Thymus (tissue), 11 donors: ENCODE results near the gene JAG1. TPM values are rescaled to one million over a fixed set of nuclear protein-coding genes. Genes with fewer than 3 reads are reported as not detected.

ENCODE experiments used
- DNase-seq, 9 donors: peaks; one replicate each; pipeline ENCODE4 v3.0.0-alpha.2; 2013; ENCODE audit warnings: low spot score in 9 of 9, low read depth in 6 of 9, missing footprints in 1 of 9
- H3K27ac ChIP-seq, 2 donors: one replicate each; pipeline ENCODE4 v1.5.1; 2013; ENCODE audit warnings: control low read depth in 1 of 2, low read depth in 1 of 2, low read length in 1 of 2, mild to moderate bottlenecking in 1 of 2, moderate library complexity in 1 of 2
- H3K27me3 ChIP-seq, 2 donors: one replicate each; pipeline ENCODE4 v1.5.1; 2013; ENCODE audit warnings: low read length in 1 of 2; ENCODE audit not compliant: control insufficient read depth in 2 of 2, insufficient read depth in 1 of 2
- H3K36me3 ChIP-seq, 2 donors: one replicate each; pipeline ENCODE4 v1.5.1; 2013; ENCODE audit warnings: low read length in 1 of 2, mild to moderate bottlenecking in 1 of 2, moderate library complexity in 1 of 2; ENCODE audit not compliant: control insufficient read depth in 2 of 2, insufficient read depth in 2 of 2
- H3K4me1 ChIP-seq, 2 donors: one replicate each; pipeline ENCODE4 v1.5.1; 2013; ENCODE audit warnings: low read length in 2 of 2; ENCODE audit not compliant: control insufficient read depth in 2 of 2, insufficient read depth in 2 of 2
- H3K4me3 ChIP-seq, 2 donors: one replicate each; pipeline ENCODE4 v1.5.1; 2013; ENCODE audit warnings: low read length in 2 of 2, control low read depth in 1 of 2, mild to moderate bottlenecking in 1 of 2
- H3K9me3 ChIP-seq, 2 donors: one replicate each; pipeline ENCODE4 v1.5.1; 2013; ENCODE audit warnings: low read length in 1 of 2, mild to moderate bottlenecking in 1 of 2; ENCODE audit not compliant: control insufficient read depth in 2 of 2, insufficient read depth in 1 of 2
- WGBS: extraction: QIAGEN DNeasy Blood & Tissue Kit; methylation state at CpG from one replicate; pipeline ENCODE4 v1.1.7; 2013; 5-methylcytosine and 5-hydroxymethylcytosine counted together
- polyA plus RNA-seq: library from polyadenylated mRNA; stranded (reverse); fragments of 200-250 nt; gene quantifications from one replicate; pipeline ENCODE4 v1.2.3, GENCODE V29; 2013
- total RNA-seq: library from RNA; stranded (reverse); fragments of 120-200 nt; gene quantifications from one replicate; pipeline ENCODE4 v1.2.4, GENCODE V29; 2013
- donor health status: healthy.

The JAG1 gene
- total and polyA plus RNA-seq, 2 donors = 8.1 to 18.4 TPM

DNA sequence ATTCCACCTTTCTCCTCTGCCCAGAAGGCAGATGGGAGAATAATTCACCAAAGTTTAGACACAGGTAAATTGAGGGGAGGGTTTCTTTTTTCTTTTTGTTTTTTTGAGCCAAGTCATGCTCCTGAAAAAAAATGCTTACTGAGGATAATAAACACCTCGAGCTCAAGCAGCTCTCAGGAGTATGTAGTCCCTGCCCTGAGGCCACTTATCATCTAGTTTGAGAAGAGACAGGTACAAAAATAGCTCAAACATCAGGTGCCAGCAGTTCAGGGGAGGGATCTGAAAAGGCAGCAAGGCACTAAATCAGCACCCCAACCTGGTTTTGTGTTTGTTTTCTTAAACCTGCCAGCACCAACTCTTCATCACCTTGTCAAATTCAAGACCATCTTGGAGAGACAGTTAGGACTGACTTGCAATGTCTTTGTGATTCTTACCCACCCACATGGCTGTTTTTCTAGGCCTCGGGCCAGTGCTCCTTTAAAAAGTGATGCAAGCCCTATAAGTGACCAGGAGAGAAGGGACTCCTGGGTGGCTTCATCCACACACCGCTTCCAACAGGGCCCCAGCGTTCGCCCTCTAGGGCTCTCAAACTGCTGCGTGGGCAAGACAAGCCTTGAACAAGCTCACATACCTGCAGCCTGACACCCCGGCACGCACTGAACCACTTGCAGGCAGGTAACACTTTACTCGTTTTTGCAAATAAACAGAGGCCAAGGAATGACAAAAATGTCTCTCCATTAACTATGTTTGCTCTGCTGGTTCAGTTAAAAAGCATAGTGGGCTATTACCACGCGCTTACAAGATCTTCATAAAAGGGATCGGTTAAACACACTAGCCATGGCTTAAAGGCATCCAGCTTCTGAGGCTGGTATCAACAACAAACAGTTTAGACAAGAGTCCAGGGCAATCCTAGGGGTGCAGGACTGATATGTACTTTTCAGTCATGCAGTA lies 13.9 kb downstream of the JAG1 start:
- 92% methylated on average over 12 of the region's 12 CpGs for WGBS

DNA sequence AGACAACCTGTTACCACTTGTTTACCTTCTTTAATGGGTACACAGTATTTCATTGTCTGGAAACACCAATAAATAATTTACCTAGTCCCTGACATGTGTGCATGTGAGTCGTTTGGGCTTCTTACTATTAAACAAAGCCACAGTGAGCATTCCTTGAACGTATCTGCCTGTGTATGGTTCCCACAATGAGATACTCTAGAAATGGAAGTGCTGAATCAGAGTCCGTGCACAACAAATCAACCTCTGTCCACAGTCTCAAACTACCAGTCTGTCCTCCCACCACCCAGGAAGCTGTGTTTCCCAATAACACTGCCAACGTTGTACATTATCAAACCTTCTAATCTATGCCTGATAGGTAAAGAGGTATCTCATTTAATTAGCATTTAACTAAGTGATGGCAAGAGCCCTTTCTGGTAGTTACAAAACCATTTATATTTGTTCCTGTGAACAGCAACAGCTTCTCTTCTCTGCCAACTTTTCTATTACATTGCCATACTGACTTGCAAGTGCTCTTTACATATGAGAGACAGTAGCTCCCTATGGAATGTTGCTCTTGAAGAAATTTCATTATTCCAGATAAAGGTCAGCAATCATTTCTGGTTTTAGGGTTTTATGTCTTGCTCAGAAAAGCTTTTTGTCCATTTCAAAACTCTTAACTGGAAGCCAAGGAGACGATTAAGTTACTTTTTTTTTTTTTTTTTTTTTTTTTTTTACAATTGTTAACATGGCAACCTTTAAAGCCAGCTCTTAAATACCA lies 14.7 kb downstream of the JAG1 start:
- no peak overlapping the region for H3K4me3 ChIP-seq
- DNase-seq = no peak
- H3K27me3 ChIP-seq = no peaks in the 10 kb centered on the region
- H3K9me3 ChIP-seq = no peaks in the 10 kb centered on the region
- no peak overlapping the region for H3K27ac ChIP-seq
- no peaks in the 10 kb centered on the region for H3K36me3 ChIP-seq
- H3K4me1 ChIP-seq = no peaks in the 10 kb centered on the region
- 90% methylated on average over 5 of the region's 5 CpGs for WGBS

More for the DNA sequence above, 13.9 kb downstream of the JAG1 start:
- no peak for DNase-seq
- H3K36me3 ChIP-seq = no peaks in the 10 kb centered on the region
- no peak overlapping the region for H3K4me3 ChIP-seq
- peaks cover 0 to 3% of the 10 kb centered on the region in 2 donors for H3K4me1 ChIP-seq
- H3K27me3 ChIP-seq = no peaks in the 10 kb centered on the region
- no peaks in the 10 kb centered on the region for H3K9me3 ChIP-seq
- no peak overlapping the region for H3K27ac ChIP-seq

DNA sequence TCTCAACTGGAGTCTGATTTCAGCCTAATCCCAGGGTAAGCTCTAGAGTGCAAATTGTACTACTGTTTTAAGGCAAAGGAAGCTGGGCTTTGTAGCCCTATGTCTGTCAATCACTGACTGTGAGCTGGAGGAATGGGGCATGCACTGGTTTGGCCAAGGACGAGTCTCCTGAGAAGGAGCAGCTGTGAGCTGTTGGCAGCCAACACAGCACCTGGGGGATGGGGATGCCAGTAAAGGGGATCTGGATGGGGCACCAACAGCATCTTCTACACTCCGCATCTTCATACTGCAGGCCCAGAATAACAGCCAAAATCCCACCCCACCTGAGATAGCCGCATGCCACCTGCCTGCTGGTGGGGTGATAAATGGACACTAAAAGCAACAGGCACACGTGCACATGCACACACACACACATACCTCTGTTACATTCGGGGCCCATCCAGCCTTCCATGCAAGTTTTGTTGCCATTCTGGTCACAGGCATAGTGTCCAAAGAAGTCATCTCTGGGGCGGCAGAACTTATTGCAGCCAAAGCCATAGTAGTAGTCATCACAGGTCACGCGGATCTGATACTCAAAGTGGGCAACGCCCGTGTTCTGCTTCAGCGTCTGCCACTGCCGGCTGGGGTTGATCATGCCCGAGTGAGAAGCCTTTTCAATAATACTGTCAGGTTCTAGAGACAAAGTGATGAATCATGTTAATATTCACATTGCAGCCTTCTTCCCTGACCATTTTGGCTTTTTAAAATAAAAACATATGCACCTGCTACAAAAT lies 15.6 kb downstream of the JAG1 start:
- WGBS = 94% methylated on average over 13 of the region's 13 CpGs
- H3K4me3 ChIP-seq = no peak overlapping the region
- no peaks in the 10 kb centered on the region for H3K9me3 ChIP-seq
- no peaks in the 10 kb centered on the region for H3K27me3 ChIP-seq
- H3K27ac ChIP-seq = no peak overlapping the region
- DNase-seq = no peak
- H3K4me1 ChIP-seq = no peaks in the 10 kb centered on the region
- no peaks in the 10 kb centered on the region for H3K36me3 ChIP-seq

DNA sequence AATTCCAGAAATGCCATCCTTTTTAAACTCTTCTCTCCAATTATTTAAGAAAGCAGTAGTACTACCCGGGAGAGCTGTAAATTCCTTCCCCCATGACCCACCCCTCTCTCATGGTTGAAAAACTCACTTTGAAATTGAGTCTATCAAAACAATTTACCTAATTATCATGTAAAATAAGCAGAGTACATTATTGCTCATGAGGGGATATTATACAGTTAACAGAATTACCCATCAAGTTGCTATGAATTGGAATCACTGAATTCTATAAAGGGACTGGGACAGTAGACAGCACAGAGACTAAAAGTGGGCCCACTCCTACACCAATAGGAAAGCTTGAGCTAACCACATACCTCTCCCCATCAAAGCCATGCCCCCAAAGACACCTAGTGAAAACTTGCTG lies 16.3 kb downstream of the JAG1 start:
- no peaks in the 10 kb centered on the region for H3K27me3 ChIP-seq
- H3K4me1 ChIP-seq = peaks cover 0 to 6% of the 10 kb centered on the region in 2 donors
- H3K9me3 ChIP-seq = no peaks in the 10 kb centered on the region
- no peak for DNase-seq
- WGBS = 97% methylated on average over 1 of the region's 1 CpG
- no peak overlapping the region for H3K27ac ChIP-seq
- H3K4me3 ChIP-seq = no peak overlapping the region
- H3K36me3 ChIP-seq = no peaks in the 10 kb centered on the region

DNA sequence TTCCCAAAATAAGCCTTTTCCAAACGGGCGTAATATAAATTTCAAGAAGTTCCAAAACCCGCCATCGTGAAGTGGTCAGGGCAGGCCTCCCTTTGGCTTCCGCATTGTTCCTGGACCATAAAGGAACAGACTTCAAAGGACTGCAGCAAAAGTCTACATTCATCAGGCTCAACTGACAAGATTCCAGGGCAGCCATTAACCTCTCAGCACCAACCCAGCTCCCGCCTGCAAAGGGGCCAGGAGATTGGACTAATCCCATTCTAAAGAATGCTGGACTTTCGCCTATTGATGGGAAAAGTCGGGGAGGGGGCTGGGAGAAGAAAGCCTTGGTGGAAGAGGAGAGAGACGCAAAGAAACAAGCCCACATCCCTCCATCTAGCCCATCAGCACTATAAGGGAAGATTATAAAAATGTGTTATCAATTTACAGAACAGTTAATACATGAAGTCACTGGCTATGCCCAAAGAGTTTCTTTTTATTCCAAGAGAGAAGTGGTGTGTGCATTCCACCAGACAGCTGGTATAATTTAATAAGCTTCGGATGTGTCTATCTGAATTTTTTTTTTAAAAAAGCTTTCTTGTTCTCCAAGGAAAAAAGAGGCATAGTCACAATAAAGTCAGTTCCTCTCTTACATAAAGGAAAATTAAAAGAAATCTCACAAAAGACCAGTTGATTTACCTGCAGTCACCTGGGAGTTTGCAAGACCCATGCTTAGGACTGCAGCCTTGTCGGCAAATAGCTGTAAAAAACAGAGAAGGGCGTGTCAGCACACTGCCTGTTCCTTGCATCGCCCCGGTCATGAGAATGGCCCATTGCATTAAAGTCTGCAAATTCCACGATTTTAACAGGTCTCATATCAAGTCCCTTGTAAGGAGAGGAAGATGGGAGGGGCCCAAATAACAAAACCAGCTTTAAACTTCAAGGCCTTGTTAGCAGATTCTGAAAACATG lies 17.8 kb downstream of the JAG1 start:
- no peaks in the 10 kb centered on the region for H3K36me3 ChIP-seq
- peaks cover 0 to 19% of the 10 kb centered on the region in 2 donors for H3K4me1 ChIP-seq
- H3K4me3 ChIP-seq = no peak overlapping the region
- H3K27me3 ChIP-seq = no peaks in the 10 kb centered on the region
- 96% methylated on average over 15 of the region's 15 CpGs for WGBS
- no peak overlapping the region for H3K27ac ChIP-seq
- no peaks in the 10 kb centered on the region for H3K9me3 ChIP-seq
- no peak for DNase-seq

DNA sequence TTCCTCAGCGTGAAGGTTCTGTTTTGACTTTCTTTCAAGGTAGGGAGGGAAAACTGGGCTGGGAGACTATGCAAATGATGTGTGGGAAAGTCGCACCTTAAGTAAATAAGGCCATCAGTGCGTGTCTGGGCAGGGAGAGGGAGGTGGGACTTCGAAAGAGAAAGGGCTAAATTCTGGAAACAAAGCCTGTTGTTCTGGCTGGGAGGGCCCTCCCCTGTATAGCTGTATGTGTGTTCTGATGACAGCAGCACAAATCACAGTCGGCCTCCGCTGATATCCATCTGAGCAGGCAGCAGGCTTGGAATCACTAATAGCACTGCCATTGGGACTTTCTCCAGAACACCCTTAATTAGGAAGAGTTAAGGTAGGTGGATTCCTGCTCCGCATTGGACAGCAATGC lies 19.2 kb downstream of the JAG1 start:
- no peak for DNase-seq
- peaks cover 0 to 23% of the 10 kb centered on the region in 2 donors for H3K4me1 ChIP-seq
- no peaks in the 10 kb centered on the region for H3K9me3 ChIP-seq
- no peaks in the 10 kb centered on the region for H3K27me3 ChIP-seq
- H3K27ac ChIP-seq = no peak overlapping the region
- H3K36me3 ChIP-seq = peaks cover 0 to 2% of the 10 kb centered on the region in 2 donors
- WGBS = 92% methylated on average over 7 of the region's 7 CpGs
- no peak overlapping the region for H3K4me3 ChIP-seq

DNA sequence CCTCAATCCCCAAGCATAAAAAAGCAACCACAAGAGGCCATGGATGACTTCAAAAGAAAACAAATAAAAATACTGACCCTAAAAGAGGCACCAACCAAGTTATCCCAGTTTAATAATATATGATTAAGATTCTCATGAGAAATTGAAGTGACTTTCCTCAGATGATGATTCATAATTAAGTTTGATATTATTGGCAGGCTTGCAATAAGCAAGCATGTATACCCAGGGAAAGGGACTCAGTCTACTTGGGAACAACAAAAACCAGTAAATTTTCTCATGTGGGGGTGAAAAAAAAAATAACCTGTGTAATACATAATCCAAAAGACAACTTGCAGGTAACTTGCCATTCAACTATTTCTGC lies 19.6 kb downstream of the JAG1 start:
- peaks cover 0 to 2% of the 10 kb centered on the region in 2 donors for H3K36me3 ChIP-seq
- no peak overlapping the region for H3K4me3 ChIP-seq
- H3K9me3 ChIP-seq = no peaks in the 10 kb centered on the region
- H3K27me3 ChIP-seq = no peaks in the 10 kb centered on the region
- no peak overlapping the region for H3K27ac ChIP-seq
- H3K4me1 ChIP-seq = peaks cover 0 to 23% of the 10 kb centered on the region in 2 donors
- DNase-seq = no peak

DNA sequence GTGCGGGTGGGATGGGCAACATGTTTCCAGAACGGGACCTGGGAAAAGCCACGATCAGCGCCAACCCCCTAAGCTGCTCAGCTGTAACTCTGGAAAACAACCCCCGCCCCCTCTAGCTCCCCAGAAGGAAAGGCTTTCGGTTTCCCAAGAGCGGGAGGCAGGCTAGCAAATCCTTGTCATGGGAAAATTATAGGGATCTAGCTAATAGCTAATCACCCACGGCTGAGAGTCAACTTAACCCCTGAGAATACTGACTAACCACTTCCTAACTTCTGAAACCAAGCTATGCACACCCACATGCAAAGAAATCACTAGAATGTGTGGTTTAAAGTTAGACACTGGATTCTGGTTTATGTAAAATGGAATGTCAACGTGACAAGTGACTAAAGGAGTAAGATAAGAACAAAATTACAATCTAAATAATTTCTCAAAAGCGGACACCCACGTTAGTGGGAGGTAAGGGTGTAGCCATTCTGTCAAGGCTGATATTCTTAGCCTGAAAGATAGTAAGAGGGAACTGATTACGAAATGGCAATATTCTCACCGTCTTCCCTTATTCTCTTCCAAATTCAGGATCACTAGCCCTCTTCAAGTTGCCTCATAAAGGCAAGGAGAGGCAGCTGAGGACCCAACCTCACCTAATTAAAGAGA lies 20.1 kb downstream of the JAG1 start:
- Histone ChIP-seq H3K36me3 (peaks cover 0 to 2% of the 10 kb centered on the region in 2 donors), H3K9me3 (no peaks in the 10 kb centered on the region), H3K4me1 (peaks cover 0 to 23% of the 10 kb centered on the region in 2 donors), H3K27ac (peak overlapping the region in 1 of 2 donors; percentile 9), H3K4me3 (no peak overlapping the region), H3K27me3 (no peaks in the 10 kb centered on the region)
- no peak for DNase-seq
- WGBS = 86% methylated on average over 13 of the region's 13 CpGs
